Cardiac fibroblast (primary cell): ENCODE results near the gene POC1A.
"Not testable (repeated sequence)": the region's sequence is repeated elsewhere in the genome, so short reads cannot be mapped to it uniquely, and the experiment has no call there.

ENCODE experiments used
- DNase-seq, 2 donors: peaks; one replicate each; pipeline versions ENCODE4 v3.0.0 to v3.0.0-alpha.2; 2010; ENCODE audit warnings: low read depth in 2 of 2
- H3K4me3 ChIP-seq, 2 donors: replicated peaks in 1 of 2; 1 replicate in 1 of 2; 2 replicates in 1 of 2; pipeline ENCODE4 v1.5.1; 2011; ENCODE audit warnings: low read depth in 2 of 2, low read length in 2 of 2, mild to moderate bottlenecking in 2 of 2, moderate library complexity in 1 of 2
- TF ChIP-seq, protein P1 (sequence below): IDR thresholded peaks from one replicate; pipeline ENCODE4 v1.5.1; 2011; ENCODE audit warnings: low read depth, mild to moderate bottlenecking, low read length, inconsistent platforms

Gene POC1A

GRCh38 chr3:52172262-52172757, 18.1 kb upstream of the POC1A start:
- DNase-seq: no peak
- TF ChIP-seq, protein P1, sequence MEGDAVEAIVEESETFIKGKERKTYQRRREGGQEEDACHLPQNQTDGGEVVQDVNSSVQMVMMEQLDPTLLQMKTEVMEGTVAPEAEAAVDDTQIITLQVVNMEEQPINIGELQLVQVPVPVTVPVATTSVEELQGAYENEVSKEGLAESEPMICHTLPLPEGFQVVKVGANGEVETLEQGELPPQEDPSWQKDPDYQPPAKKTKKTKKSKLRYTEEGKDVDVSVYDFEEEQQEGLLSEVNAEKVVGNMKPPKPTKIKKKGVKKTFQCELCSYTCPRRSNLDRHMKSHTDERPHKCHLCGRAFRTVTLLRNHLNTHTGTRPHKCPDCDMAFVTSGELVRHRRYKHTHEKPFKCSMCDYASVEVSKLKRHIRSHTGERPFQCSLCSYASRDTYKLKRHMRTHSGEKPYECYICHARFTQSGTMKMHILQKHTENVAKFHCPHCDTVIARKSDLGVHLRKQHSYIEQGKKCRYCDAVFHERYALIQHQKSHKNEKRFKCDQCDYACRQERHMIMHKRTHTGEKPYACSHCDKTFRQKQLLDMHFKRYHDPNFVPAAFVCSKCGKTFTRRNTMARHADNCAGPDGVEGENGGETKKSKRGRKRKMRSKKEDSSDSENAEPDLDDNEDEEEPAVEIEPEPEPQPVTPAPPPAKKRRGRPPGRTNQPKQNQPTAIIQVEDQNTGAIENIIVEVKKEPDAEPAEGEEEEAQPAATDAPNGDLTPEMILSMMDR: no peak
- H3K4me3 ChIP-seq: no peak overlapping the region

- H3K4me3 ChIP-seq: no peak overlapping the region
- TF ChIP-seq, protein P1: peak; percentile 17
- peak; percentile 43 to 60 for DNase-seq
These were observed 17.5 kb upstream of the POC1A start for GRCh38 chr3:52171514-52172261.

DNA sequence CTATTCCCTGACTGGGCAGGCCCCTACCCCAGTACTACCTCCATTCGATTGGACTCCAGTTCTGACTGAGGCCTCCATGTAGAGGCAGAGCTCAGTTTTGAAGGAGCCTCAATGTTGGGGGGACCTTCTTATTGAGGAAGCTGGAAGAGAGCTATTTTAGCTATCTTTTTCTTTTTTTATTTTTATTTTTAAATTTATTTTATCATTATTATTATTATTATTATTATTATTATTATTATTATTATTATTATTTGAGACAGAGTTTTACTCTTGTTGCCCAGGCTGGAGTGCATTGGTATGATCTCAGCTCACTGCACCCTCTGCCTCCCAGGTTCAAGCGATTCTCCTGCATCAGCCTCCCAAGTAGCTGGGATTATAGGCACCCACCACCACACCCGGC, 16.0 kb upstream of the POC1A start:
- H3K4me3 ChIP-seq, DNase-seq: not testable (repeated sequence)

DNA sequence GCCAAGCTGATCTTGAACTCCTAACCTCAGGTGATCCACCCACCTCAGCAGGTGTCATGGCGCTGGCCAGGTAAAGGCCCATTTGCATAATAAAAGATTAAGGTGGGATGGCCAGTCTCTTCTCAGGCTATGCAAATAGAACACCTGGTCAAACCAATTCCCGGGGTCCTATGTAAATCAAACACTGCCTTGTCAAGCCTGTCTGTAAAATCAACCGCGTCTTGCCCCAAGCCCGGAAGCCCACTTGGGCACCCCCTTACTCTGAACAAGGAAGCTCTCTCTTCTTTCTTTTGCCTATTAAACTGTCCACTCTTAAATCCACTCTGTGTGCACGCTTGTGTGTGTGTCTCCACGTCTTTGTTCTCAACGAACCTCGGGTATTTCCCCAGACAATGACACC, 13.0 kb upstream of the POC1A start:
- TF ChIP-seq, protein P1: no peak
- DNase-seq: no peak
- no peak overlapping the region for H3K4me3 ChIP-seq

DNA sequence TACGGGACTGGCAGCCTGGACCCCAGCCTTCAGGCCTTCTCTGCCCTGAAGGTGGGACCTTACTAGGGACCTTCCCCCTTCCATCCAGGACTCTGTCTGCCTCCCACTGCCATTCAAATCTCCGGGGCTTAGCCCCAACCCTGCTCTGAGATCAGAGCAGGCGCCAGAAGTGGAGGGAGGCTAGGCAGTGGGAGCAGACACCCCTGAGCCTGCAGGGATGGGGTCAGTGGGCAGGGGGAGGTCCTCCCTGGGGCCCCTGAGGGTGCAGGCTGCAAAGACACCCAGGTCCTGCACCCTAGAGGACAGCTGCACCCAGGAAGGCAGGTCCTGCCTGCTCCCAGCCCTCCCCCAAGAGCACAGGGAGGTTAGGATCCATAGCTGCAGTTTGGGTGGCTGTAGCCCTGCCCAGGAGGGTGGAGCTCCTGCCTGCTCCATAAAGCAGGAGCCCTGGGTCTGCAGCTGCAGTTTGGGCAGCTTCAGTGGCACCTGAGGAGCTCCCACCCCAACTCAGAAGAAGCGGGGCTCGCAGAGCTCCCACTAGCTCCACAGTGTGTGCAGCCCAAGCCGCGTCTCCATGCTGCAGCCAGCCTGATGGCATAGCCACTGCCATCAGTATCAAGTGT, 8.1 kb upstream of the POC1A start:
- TF ChIP-seq, protein P1: no peak
- H3K4me3 ChIP-seq: no peak overlapping the region
- no peak for DNase-seq

- TF ChIP-seq, protein P1: no peak
- no peak for DNase-seq
- no peak overlapping the region for H3K4me3 ChIP-seq
These were observed 5.3 kb upstream of the POC1A start for GRCh38 chr3:52159503-52159902.

GRCh38 chr3:52155912-52156311, 1.7 kb upstream of the POC1A start:
- DNase-seq: no peak
- TF ChIP-seq, protein P1: no peak
- no peak overlapping the region for H3K4me3 ChIP-seq
